GM23338 (cell line): ENCODE data around the gene DOCK6. TPM values are rescaled to one million over a fixed set of nuclear protein-coding genes. Genes with fewer than 3 reads are reported as not detected.

Source experiments
- ATAC-seq: fragments of 200-7000 bp; cut with Tn5 transposase; 3 replicates; pipeline ENCODE4 v1.9.1; 2020
- DNase-seq: peaks from one replicate; pipeline ENCODE4 v3.0.0-alpha.2; 2015; ENCODE audit warnings: low spot score
- H2AFZ ChIP-seq: fragments of 200-600 bp; sonication (generic); 2 replicates; pipeline ENCODE4 v1.8.0; 2016; ENCODE audit warnings: antibody characterized with exemption, mild to moderate bottlenecking, moderate library complexity
- H3F3A ChIP-seq: fragments of 200-600 bp; sonication (generic); replicated peaks from 2 replicates; pipeline ENCODE4 v1.8.0; 2017; ENCODE audit warnings: antibody characterized with exemption, mixed run types, low read depth
- H3K27ac ChIP-seq: fragments of 200-600 bp; sonication (generic); 2 replicates; pipeline ENCODE4 v1.6.1; 2016; ENCODE audit warnings: low read depth
- H3K27me3 ChIP-seq: fragments of 200-600 bp; sonication (generic); 2 replicates; pipeline ENCODE4 v1.8.0; 2016; ENCODE audit warnings: mild to moderate bottlenecking, mixed run types, moderate library complexity; ENCODE audit not compliant: insufficient read depth
- H3K36me3 ChIP-seq: fragments of 200-600 bp; sonication (generic); 2 replicates; pipeline ENCODE4 v1.8.0; 2016; ENCODE audit warnings: mild to moderate bottlenecking; ENCODE audit not compliant: insufficient read depth
- H3K4me1 ChIP-seq: fragments of 200-600 bp; sonication (generic); 2 replicates; pipeline ENCODE4 v1.8.0; 2016; ENCODE audit warnings: mild to moderate bottlenecking, moderate library complexity; ENCODE audit not compliant: insufficient read depth
- H3K4me2 ChIP-seq: fragments of 200-600 bp; sonication (generic); 2 replicates; pipeline ENCODE4 v1.7.1; 2017; ENCODE audit warnings: mixed run types
- H3K4me3 ChIP-seq: fragments of 200-600 bp; sonication (generic); 2 replicates; pipeline ENCODE4 v1.6.1; 2016; ENCODE audit warnings: mixed run types
- H3K79me2 ChIP-seq: fragments of 200-600 bp; sonication (generic); replicated peaks from 2 replicates; pipeline ENCODE4 v1.8.0; 2017; ENCODE audit warnings: mild to moderate bottlenecking; ENCODE audit not compliant: insufficient read depth
- H3K9me2 ChIP-seq: fragments of 200-600 bp; sonication (generic); 2 replicates; pipeline ENCODE4 v1.8.0; 2017; ENCODE audit not compliant: insufficient read depth
- H4K20me1 ChIP-seq: fragments of 200-600 bp; sonication (generic); replicated peaks from 2 replicates; pipeline ENCODE4 v1.8.0; 2017; ENCODE audit warnings: mild to moderate bottlenecking; ENCODE audit not compliant: insufficient read depth
- H3K27ac Mint-ChIP-seq: 2 replicates; pipeline ENCODE4 v1.8.0; 2020; ENCODE audit warnings: inconsistent platforms, mild to moderate bottlenecking, moderate library complexity, mixed read lengths
- H3K27me3 Mint-ChIP-seq: 3 replicates; pipeline ENCODE4 v1.8.0; 2022; ENCODE audit warnings: low read depth, mild to moderate bottlenecking, moderate library complexity, mixed read lengths, inconsistent platforms; ENCODE audit not compliant: insufficient read depth, poor library complexity
- H3K36me3 Mint-ChIP-seq: 3 replicates; pipeline ENCODE4 v1.8.0; 2021; ENCODE audit warnings: low read depth, mild to moderate bottlenecking, inconsistent platforms, moderate library complexity, mixed read lengths
- H3K4me1 Mint-ChIP-seq: 3 replicates; pipeline ENCODE4 v1.8.0; 2020; ENCODE audit warnings: mild to moderate bottlenecking, inconsistent platforms, mixed read lengths
- H3K4me3 Mint-ChIP-seq: 3 replicates; pipeline ENCODE4 v1.8.0; 2021; ENCODE audit warnings: moderate library complexity, mild to moderate bottlenecking, inconsistent platforms, mixed read lengths
- H3K9me3 Mint-ChIP-seq: 3 replicates; pipeline ENCODE4 v1.8.0; 2020; ENCODE audit warnings: moderate library complexity, mild to moderate bottlenecking, inconsistent platforms, mixed read lengths
- CREB1 ChIP-seq: fragments of 250-450 bp; sonication (Bioruptor Pico); IDR thresholded peaks from 2 replicates; pipeline ENCODE4 v1.5.0; 2020; ENCODE audit warnings: low read depth, mild to moderate bottlenecking, moderate library complexity
- ETS1 ChIP-seq: IDR thresholded peaks from 2 replicates; pipeline ENCODE4 v1.6.1; 2016; ENCODE audit warnings: antibody characterized with exemption
- EZH2phosphoT487 ChIP-seq: fragments of 200-600 bp; sonication (generic); IDR thresholded peaks from one replicate; pipeline ENCODE4 v1.8.1; 2018; ENCODE audit warnings: antibody characterized with exemption; ENCODE audit not compliant: unreplicated experiment
- JUNB ChIP-seq: IDR thresholded peaks from one replicate; pipeline ENCODE4 v1.6.1; 2016; ENCODE audit warnings: antibody characterized with exemption; ENCODE audit not compliant: unreplicated experiment
- STAT1 ChIP-seq: IDR thresholded peaks from one replicate; pipeline ENCODE4 v1.6.1; 2016; ENCODE audit warnings: antibody characterized with exemption; ENCODE audit not compliant: unreplicated experiment
- ZNF331 ChIP-seq: fragments of 250-450 bp; sonication (Bioruptor Pico); IDR thresholded peaks from 2 replicates; pipeline ENCODE4 v1.5.0; 2020; ENCODE audit warnings: low read depth, mild to moderate bottlenecking, moderate library complexity
- ZNF462 ChIP-seq: fragments of 250-450 bp; sonication (Bioruptor Pico); IDR thresholded peaks from 2 replicates; pipeline ENCODE4 v1.5.0; 2020; ENCODE audit warnings: mild to moderate bottlenecking, moderate library complexity
- polyA plus RNA-seq: library from polyadenylated mRNA; unstranded; fragments of >200 nt; fragmentation: Nextera tagmentation; extraction: Ambion mirVana; gene quantifications from 2 replicates; pipeline ENCODE4 v1.2.1, GENCODE V29; 2016
- total RNA-seq: library from RNA; depleted of rRNA; stranded (reverse); fragments of >200 nt; shearing (Covaris generic); gene quantifications from 2 replicates; pipeline ENCODE4 v1.2.3, GENCODE V29; 2014

Gene DOCK6
- total and polyA plus RNA-seq, 2 experiments from 2014 or later, result 34.6 to 49.0 TPM

DNA sequence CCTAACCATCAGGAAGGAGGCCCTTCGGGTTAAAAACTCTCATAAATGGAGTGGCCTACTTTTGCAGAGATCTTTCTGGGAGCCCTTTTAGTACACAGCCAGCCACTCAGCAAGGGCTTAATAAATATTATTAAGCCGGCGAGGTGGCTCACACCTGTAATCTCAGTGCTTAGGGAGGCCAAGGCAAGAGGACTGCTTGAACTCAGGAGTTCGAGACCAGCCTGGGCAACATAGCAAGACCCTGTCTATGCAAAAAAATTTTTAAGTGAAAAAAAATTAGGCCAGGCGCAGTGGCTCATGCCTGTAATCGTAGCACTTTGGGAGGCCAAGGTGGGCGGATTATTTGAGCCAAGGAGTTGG is 64.2 kb downstream of the DOCK6 start:
- Histone ChIP-seq H3K4me1 (peaks cover 8% of the 10 kb centered on the region; the same call in 1 of the 2 replicates), H3K4me3 (peak overlapping the region; percentile 83), H3K27ac (peak overlapping the region; percentile 68), H3K79me2 (no peaks in the 10 kb centered on the region), H3K4me2 (peak overlapping the region; percentile 74), H3K9me2 (no peaks in the 10 kb centered on the region), H3K27me3 (no peaks in the 10 kb centered on the region), H3K36me3 (no peaks in the 10 kb centered on the region), H3F3A (peaks cover 29% of the 10 kb centered on the region), H2AFZ (0 out of 2 replicates have a peak overlapping the region, but pooled peaks have one; percentile 73), H4K20me1 (no peaks in the 10 kb centered on the region)
- H3K4me1 Mint-ChIP-seq, result peaks cover 4% of the 10 kb centered on the region
- H3K36me3 Mint-ChIP-seq, result peaks cover 11% of the 10 kb centered on the region; the same call in 2 of the 3 replicates
- peaks cover 9% of the 10 kb centered on the region for H3K27me3 Mint-ChIP-seq
- no peak overlapping the region for H3K27ac Mint-ChIP-seq
- TF ChIP-seq ZNF462 (CRISPR knock-in tag), result no peak
- no peak for TF ChIP-seq EZH2phosphoT487
- TF ChIP-seq ETS1, result no peak
- no peak for TF ChIP-seq STAT1
- no peak for TF ChIP-seq ZNF331 (CRISPR knock-in tag)
- no peak for TF ChIP-seq CREB1 (CRISPR knock-in tag)
- no peak for TF ChIP-seq JUNB
- no peak for DNase-seq
- H3K4me3 Mint-ChIP-seq, result peak overlapping the region; percentile 75
- no peaks in the 10 kb centered on the region for H3K9me3 Mint-ChIP-seq
- ATAC-seq, result no peak
